Stomach (tissue), 4 donors: ENCODE measurements around the gene KIAA0513.

Experiments used
- EP300 ChIP-seq: sonication (generic); formaldehyde crosslinking; IDR thresholded peaks from one replicate; pipeline ENCODE4 v1.6.1; 2017; ENCODE audit warnings: antibody characterized with exemption
- POLR2A ChIP-seq, 4 donors: fragments of 450-650 bp; IDR thresholded peaks; one replicate each; pipeline ENCODE4 v1.6.1; 2016; ENCODE audit warnings: antibody characterized with exemption in 4 of 4, control low read depth in 2 of 4, mild to moderate bottlenecking in 1 of 4, moderate library complexity in 1 of 4
- TF ChIP-seq, protein P1 (sequence below), 7 experiments: fragments of 450-650 bp in 4 of 7; fragments of 200-600 bp in 3 of 7; sonication (generic) in 3 of 7; IDR thresholded peaks; one replicate each; pipeline ENCODE4 v1.5.1; 2016 to 2019; ENCODE audit warnings: antibody characterized with exemption in 7 of 7, control low read depth in 2 of 7, mild to moderate bottlenecking in 1 of 7

DNA sequence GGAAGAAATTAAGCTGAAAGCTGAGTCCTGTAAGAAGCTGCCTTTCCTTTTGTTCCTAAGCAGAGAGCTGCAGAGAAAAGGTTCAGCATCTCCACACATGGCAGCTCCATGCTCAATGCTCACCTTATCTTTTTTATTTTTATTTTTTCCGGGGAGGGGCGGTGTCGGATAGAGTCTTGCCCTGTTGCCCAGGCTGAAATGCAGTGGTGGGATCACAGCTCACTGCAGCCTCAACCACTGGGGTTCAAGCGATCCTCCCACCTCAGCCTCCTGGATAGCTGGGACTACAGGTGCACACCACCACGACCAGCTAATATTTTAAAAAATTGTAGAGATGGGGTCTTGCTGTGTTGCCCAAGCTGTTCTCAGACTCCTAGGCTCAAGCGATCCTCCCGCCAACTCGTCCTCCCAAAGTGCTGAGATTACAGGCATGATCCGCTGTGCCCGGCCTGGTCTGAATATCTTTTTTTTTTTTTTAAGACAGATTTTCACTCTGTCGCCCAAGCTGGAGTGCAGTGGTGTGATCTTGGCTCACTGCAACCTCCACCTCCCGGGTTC lies 112.9 kb downstream of the KIAA0513 start:
- TF ChIP-seq, protein P1, sequence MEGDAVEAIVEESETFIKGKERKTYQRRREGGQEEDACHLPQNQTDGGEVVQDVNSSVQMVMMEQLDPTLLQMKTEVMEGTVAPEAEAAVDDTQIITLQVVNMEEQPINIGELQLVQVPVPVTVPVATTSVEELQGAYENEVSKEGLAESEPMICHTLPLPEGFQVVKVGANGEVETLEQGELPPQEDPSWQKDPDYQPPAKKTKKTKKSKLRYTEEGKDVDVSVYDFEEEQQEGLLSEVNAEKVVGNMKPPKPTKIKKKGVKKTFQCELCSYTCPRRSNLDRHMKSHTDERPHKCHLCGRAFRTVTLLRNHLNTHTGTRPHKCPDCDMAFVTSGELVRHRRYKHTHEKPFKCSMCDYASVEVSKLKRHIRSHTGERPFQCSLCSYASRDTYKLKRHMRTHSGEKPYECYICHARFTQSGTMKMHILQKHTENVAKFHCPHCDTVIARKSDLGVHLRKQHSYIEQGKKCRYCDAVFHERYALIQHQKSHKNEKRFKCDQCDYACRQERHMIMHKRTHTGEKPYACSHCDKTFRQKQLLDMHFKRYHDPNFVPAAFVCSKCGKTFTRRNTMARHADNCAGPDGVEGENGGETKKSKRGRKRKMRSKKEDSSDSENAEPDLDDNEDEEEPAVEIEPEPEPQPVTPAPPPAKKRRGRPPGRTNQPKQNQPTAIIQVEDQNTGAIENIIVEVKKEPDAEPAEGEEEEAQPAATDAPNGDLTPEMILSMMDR (IDR thresholded peaks at IDR 0.05): no peak
- no peak for TF ChIP-seq POLR2A (IDR thresholded peaks at IDR 0.05)
- no peak for TF ChIP-seq EP300
